Measurements from ENCODE around the gene COL23A1.

The COL23A1 gene

DNA sequence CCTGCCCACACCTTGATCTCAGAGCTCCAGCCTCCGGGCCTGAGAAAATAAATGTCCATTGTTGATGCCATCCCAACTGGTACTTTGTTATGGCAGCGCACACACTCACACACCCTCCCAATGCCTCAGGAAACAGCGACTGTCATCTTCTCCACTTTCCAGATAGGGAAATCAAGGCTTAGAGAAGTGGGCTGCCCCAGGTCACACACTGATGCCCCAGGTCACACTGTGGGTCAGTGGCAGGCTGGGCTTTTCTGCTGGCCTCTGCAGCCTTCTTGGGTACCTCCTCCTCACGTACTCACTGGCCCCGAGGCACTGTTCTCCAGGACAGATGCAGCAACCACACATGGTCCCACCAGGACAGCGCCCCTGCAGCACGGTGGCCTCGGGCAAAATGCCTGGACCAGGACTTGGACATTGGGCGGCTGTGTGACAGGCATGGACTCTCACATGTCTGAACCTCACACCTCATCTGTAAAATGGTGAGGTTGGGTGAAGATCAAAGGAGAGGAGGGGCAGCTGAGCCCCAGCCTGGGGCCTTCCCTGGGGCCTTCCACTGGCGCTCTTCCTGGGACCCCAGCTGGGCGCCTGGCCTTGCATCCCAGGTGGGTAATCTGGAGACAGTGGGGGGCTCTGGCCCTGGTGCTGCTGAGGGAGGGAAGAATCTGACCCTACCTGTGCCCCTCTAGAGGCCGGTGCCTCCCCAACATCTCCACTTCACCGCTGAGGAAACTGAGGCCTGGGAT is 156.0 kb downstream of the COL23A1 start:
- no peak for DNase-seq (ENCODE audit: low read depth)

DNA sequence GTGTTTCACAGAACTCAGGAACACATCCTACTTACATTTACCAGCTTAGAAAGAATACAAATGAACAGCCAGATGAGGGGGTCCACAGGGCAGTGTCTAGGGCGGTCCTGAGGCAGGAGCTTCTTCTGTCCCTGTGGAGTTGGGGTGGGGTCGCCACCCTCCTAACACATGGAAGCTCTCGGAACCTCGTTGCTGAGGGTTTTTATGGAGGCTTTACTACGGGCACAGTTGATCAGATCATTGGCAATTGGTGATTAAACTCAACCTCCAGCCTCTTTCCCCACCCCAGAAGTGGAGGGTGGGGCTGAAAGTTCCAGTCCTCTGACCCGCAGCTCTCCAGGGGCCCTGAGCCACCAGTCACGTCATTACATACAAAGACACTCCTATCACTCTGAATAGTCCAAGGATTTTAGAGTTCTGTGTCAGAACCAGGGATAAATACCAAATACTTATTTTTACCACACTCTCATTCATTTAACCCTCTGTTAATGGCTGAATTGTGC is 156.9 kb downstream of the COL23A1 start:
- no peak for DNase-seq (ENCODE audit: low read depth)

GRCh38 chr5:178432421-178433272 is 157.5 kb downstream of the COL23A1 start:
- no peak for DNase-seq (ENCODE audit: low read depth)

- no peak for DNase-seq (ENCODE audit: low read depth)
Measured at GRCh38 chr5:178431782-178432165, 158.4 kb downstream of the COL23A1 start.

DNA sequence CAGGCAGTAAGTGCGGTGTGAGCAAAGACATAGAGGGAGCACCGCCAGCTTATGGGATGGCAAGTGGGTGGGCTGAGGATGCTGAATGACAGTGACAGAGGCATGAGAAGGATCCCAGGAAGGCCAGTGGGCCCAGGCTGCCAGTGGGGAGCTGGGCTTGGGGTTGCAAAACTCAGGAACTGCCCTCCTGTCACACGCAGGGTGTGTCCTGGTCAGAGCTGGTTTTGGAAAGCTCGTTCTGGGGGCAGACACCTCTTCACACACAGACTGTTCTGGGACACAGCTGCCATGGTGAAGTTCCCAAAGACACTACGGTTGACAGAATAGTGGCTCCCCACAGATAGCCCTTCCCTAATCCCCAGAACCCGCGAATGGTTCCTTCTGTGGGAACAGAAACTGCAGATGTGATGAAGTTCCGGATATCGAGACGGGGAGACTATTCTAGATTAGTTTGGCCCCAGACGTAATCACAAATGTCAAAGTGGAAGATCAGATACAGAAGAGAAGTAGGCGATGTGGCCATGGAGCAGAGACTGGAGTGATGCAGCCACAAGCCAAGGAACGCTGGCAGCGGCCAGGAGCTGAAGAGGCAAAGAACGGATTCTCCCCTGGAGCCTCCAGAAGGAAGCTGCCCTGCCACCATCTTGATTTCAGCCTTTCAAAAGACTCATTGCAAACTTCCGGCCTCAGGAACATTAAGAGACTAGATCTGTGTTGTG is 159.0 kb downstream of the COL23A1 start:
- no peak for DNase-seq (ENCODE audit: low read depth)

GRCh38 chr5:178430186-178431062 is 159.8 kb downstream of the COL23A1 start:
- no peak for DNase-seq (ENCODE audit: low read depth)

GRCh38 chr5:178429491-178430185 is 160.6 kb downstream of the COL23A1 start:
- DNase-seq (ENCODE audit: low read depth): no peak

DNA sequence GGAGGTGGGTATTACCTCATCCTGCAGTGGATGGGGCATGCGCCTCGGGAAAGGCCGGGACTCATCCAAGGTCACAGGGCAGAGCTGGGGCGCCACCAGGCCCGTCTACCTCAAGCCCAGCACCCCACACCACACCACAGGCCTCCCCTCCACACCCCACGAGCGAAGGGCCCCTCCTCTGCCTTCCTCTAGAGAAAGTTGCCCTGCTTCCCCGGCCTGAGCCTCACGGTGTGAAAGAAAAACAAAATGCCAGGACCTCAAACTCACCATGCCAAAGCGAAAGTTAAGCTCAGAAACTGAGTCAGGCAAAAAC is 161.1 kb downstream of the COL23A1 start:
- DNase-seq (ENCODE audit: low read depth): no peak

- no peak for DNase-seq (ENCODE audit: low read depth)
Measured at GRCh38 chr5:178428341-178429155, 161.6 kb downstream of the COL23A1 start.

- DNase-seq (ENCODE audit: low read depth): no peak
Measured at GRCh38 chr5:178427576-178428197, 162.5 kb downstream of the COL23A1 start.

DNA sequence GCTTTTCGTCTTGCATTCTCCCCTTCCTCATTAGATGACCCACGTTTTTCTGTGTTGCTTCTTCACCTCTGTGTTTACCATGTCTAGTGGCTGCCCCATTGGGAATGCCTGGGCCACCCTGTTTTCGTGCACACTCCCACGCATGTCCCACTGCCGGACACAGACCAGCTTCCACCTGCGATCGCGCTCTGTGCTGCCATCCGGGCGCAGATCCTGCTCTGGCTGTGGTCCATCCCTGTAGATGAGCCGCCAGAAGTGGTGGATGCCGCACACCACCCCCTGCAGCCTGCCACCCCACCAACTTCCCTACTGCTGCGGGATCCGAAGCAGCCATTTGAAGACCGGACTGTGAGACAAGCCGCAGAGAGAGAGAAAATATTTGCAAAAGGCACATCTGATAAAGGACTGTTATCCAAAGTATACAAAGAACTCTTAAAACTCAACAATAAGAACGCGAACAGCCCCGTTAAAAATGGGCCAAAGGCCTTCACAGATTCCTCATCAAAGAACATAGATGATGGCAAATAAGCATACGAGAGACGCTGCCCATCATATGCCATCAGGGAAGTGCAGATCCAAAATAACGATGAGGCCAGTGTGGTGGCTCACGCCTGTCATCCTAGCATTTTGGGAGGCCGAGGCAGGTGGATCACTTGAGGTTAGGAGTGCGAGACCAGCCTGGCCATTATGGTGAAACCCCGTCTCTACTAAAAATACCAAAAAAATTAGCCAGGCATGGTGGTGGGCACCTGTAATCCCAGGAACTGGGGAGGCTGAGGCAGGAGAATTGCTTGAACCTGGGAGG is 163.7 kb downstream of the COL23A1 start:
- no peak for DNase-seq (ENCODE audit: low read depth)

DNA sequence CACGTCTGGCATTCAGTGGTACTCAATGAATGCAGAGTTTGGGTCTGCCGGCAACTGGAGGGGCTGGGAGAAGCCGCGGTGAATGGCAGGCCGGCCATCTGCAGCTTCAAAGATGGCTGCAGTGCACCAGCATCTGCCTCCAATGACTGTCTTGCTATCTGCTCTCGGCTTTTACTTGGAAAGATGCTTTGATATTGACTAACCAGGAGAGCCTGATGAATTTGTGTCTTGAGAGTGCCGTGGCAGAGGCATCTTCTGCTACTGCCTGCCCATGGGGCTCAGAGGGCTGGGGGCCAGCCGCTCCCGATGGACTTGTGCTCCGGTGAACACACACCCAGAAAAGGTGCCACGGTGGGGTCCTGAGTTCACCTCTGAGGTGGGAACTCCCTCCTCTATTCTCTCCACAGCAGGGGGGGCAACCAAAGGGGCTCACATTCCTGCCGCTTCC is 164.5 kb downstream of the COL23A1 start:
- no peak for DNase-seq (ENCODE audit: low read depth)

DNA sequence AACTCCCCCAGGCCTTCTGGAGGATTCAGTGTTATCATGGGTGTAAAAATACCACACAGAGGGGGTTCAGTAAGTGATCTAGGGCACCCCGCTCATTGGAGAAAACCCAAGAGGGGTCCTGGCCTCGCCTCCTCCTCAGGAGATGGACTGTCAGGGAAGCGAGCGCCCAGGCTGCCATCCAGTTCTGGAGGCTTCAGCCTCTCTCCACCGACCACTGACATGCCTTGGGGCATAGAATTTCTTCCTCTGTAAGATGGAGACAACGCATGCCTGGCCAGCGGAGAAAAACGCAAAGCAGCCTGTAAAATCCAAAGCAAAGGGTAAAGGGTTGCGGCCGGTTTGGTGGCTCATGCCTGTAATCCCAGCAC is 165.4 kb downstream of the COL23A1 start:
- no peak for DNase-seq (ENCODE audit: low read depth)

- DNase-seq (ENCODE audit: low read depth): no peak
Measured at GRCh38 chr5:178423901-178424809, 166.0 kb downstream of the COL23A1 start.

GRCh38 chr5:178423431-178423830 is 166.8 kb downstream of the COL23A1 start:
- no peak for DNase-seq (ENCODE audit: low read depth)

GRCh38 chr5:178422400-178422775 is 167.8 kb downstream of the COL23A1 start:
- no peak for DNase-seq (ENCODE audit: low read depth)

DNA sequence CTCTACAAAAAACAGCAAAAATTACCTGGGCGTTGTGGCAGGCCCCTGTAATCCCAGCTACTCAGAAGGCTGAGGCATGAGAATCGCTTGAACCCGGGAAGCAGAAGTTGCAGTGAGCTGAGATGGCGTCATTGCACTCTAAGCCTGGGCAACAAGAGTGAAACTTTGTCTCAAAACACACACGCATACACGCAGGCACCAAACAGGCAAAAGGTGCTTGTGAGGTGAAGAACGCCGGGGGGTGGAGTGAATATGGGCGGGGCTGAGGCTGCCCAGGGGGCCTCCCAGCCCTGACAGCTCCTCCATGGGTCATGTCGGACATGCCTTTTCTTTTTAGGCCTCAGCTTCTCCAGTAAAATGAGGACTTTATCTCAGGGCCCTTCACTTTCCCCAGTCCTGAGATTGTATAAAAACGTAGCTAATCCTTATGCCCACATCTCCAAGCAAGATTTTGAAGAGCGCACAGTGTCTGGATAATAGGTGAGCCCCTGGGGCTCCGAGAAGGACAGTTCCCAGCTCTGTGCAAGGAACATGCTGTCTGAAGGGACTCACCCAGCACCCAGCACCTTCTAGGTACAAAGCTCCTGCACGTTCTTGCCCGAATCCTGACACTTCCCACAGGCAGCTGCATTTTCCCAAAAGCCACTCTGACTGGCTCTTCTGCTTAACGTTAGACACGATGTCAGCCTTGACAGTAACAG is 168.3 kb downstream of the COL23A1 start:
- no peak for DNase-seq (ENCODE audit: low read depth)

Measured in activated T-helper 9 cell treated with anti-CD3 and anti-CD28 coated beads, Interleukin-2, amount 50 U/mL, for 16 hours (primary cell).